COLO668 (cell line): ENCODE data around the gene CCDC57.
"Not testable (repeated sequence)": the region's sequence is repeated elsewhere in the genome, so short reads cannot be mapped to it uniquely, and the experiment has no call there.

Experiments used
- DNase-seq: peaks from one replicate; lab custom pipeline; 2025; ENCODE audit not compliant: unreplicated experiment; lab: John Stamatoyannopoulos, UW

The CCDC57 gene, protein sequence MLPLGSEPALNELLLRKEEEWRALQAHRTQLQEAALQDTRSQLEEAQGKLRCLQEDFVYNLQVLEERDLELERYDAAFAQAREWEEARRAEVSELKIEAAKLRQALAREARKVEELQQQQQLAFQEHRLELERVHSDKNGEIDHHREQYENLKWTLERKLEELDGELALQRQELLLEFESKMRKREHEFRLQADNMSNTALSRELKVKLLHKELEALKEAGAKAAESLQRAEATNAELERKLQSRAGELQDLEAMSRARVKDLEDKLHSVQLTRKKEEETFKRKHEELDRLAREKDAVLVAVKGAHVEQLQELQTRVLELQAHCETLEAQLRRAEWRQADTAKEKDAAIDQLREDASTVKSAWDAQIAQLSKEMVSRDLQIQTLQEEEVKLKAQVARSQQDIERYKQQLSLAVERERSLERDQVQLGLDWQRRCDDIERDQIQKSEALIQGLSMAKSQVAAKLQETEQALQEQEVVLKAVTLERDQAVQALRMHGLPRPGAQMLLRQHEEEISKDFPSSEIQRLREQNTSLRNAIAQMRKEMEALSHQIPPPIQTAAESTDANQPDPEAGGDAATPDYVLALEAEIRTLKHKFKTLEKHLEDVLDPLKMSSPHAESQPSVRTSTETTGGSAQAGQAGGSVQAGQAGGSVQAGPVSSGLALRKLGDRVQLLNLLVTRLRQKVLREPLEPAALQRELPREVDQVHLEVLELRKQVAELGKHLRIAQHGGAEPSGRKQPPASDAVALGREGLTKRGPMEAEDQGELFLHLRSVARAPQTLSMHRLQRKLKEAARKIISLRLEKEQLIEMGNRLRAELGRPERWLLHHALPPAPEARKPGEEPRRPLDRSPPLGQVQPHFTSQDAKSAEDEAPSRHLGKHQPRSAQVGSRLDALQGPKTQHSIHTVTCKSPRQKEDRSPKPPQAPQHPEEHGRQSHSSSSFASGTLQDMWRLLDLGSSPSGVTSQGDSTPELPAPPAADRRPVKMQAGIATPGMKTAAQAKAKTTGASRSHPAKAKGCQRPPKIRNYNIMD

DNA sequence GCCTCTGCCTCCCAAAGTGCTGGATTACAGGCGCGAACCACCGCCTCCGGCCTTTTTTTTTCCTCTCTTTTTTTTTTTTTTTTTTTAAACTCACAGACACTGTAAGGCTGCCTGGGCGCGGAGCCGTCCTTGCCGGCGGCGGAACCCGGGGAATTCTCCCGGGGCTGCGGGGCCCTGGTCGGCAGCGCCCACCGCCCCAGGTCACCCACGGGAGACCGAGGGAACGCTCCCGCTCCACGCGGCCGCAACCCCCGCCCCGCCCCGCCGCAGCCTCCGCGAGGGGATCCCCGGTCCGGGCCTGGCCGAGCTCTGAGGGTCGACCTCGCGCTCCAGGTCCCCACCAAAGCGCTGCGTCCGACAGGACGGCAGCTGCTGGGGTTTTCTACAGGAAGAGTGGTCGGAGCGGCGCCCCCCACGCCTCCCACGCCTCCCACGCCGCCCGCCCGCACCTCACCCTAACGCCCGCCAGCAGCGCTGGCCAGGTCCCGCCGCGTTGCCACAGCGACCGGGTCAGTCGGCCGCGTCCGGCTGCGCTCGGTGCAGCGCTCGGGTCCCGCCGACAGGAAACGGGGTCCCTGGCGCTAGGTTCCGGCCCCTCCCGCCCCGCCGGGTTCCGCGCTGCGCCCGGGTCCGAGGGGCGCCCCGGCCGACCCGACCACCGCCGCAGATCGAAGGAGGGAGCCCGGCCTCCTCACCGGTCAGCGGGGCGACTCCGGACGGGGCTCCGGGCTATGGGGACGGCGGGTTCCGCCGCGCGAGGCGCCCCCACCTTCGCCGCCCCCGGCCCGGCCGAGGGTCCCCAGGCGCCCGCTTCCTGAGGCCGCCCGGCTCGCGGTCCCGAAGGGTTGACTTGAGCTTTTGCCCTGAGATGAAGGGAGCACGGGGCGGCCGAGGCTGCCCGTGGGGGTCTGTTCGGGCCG is at the start of gene CCDC57:
Gene CCDC57, minus strand, starts transcription at position 512 of the 920 bp plus-strand sequence. CDS start 10,898 bp downstream, outside the sequence.
- DNase-seq = peak; percentile 85

DNA sequence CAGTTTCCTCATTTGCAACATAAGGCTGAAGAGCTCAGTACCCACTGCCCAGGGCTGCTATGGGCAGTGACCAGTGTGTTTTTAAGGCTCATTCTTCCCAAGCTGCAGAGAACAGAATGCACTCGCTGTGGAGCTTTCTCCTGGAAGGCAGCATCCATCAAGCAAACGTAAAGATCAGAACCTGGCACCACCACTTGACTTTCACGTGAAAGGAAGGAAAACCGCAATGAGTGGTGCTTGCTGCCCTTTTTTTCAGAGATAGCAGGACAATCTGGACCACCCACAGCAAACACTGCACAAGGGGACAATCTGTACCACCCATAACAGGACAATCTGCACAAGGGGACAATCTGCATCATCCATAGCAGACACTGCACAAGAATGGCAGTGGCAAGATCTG is 49.7 kb upstream of the CCDC57 start:
- no peak for DNase-seq

DNA sequence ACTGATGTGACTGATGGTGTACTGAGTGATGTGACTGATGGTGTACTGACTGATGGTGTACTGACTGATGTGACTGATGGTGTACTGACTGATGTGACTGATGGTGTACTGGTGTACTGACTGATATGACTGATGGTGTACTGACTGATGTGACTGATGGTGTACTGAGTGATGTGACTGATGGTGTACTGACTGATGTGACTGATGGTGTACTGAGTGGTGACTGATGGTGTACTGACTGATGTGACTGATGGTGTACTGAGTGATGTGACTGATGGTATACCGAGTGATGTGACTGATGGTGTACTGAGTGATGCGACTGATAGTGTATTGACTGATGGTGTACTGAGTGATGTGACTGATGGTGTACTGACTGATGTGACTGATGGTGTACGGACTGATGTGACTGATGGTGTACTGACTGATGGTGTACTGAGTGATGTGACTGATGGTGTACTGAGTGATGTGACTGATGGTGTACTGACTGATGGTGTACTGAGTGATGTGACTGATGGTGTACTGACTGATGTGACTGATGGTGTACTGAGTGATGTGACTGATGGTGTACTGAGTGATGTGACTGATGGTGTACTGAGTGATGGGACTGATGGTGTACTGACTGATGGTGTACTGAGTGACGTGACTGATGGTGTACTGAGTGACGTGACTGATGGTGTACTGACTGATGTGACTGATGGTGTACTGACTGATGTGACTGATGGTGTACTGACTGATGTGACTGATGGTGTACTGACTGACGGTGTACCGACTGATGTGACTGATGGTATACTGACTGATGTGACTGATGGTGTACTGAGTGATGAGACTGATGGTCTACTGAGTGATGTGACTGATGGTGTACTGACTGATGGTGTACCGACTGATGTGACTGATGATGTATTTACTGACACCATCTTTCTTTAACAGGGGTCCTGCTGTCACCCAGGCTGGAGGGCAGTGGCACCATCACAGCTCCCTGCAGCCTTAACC is 47.6 kb upstream of the CCDC57 start:
- not testable (repeated sequence) for DNase-seq

DNA sequence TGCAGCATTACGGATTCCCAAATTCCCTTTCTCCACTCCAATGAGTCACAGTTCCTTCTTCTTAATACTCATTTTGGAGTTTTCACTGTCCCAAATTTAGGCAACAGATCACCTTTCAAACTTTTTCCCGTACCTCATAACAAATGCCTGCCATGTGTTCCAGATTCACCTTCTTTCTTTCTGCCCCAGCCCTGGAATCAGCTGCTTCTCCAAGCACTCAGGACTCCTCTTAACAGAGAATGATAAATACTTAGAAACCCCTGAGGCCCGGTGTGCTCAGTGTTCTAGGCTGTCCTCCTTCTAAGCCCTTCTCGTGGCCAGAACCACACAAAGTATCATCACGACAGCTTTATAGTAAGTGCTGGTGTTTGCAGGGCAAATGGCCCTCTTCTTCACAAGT is 45.9 kb upstream of the CCDC57 start:
- DNase-seq = no peak

DNA sequence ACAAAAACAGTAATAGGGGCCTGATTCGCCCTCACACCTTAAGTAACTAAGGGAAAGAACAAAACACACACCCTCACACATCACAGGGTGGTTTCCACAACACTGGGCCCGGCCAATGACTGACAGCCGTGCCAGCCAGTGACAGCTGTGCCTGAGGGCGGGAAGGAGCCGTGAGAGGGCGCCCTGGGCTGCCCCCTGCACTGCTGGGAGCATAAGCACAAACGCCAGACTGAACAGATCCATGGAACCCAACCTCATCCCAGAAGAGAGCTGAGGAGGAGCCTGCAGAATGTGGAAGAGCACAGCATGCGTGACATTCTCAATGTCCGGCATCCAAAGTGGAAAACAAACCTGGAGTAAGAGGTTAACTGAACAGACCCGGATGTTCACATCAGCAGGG is 44.8 kb upstream of the CCDC57 start:
- DNase-seq = peak; percentile 3

DNA sequence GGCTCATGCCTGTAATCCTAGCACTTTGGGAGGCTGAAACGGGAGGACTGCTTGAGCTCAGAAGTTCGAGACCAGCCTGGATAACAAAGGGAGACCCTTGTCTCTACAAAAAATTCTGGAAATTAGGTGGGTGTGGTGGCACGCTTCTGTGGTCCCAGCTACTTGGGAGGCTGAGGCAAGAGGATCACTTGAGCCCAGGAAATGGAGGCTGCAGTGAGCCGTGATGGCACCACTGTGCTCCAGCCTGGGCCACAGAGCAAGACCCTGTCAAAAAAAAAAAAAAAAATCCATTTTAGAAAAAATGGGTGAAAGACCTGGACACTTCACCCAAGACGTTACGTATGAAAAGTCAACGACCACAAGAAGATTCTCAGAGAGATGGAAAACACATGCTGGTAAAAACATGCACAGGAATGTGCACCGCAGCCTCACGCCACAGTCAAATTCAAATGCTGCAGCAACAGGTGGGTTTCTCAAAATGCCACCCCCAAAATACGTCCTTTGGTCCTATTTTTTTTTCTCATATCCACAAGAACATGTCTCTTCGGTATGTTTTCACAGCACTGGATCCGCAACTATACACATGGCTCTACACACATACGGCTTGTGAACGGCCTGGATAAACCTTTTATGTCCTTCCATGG is 43.7 kb upstream of the CCDC57 start:
- DNase-seq = no peak

DNA sequence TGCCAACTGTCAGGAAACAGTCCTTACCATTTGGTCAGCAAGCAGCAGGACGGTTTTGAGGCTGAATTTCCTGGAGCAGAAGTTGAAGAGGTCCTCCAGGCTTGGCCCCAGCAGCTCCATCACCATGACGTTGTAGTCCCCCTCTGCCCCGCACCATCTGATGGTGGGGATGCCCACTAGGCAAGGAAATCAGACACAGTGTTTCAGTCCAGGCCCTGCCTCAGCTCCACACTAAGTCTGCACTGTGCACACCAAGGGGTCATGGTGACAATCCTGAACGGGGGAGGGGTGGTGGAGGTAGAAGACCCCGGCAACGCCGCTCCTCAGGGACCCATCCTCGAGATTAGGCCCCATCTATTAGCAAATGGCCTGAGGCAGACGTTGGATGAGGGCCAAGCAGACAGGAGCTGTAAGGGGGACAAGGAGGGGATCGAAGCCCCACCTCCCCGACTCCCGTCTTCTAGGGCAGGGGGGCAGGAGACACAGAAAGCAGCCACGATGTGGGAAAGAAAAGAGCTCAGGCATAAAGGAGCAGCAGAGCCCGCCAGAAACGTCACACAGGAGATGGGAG is 42.8 kb upstream of the CCDC57 start:
- DNase-seq = no peak

DNA sequence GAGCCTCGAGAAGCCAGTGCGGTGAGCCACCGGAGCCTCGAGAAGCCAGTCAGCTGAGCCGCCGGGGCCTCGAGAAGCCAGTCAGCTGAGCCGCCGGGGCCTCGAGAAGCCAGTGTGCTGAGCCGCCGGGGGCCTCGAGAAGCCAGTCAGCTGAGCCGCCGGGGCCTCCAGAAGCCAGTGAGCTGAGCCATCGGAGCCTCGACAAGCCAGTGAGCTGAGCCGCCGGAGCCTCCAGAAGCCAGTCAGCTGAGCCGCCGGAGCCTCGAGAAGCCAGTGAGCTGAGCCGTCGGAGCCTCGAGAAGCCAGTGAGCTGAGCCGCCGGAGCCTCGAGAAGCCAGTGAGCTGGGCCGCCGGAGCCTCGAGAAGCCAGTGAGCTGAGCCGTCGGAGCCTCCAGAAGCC is 42.1 kb upstream of the CCDC57 start:
- DNase-seq = not testable (repeated sequence)

DNA sequence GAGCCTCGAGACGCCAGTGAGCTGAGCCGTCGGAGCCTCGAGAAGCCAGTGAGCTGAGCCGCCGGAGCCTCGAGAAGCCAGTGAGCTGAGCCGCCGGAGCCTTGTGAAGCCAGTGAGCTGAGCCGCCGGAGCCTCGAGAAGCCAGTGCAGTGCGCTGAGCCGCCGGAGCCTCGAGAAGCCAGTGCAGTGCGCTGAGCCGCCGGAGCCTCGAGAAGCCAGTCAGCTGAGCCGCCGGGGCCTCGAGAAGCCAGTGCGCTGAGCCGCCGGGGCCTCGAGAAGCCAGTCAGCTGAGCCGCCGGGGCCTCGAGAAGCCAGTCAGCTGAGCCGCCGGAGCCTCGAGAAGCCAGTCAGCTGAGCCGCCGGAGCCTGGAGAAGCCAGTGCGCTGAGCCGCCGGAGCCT is 41.5 kb upstream of the CCDC57 start:
- DNase-seq = not testable (repeated sequence)

DNA sequence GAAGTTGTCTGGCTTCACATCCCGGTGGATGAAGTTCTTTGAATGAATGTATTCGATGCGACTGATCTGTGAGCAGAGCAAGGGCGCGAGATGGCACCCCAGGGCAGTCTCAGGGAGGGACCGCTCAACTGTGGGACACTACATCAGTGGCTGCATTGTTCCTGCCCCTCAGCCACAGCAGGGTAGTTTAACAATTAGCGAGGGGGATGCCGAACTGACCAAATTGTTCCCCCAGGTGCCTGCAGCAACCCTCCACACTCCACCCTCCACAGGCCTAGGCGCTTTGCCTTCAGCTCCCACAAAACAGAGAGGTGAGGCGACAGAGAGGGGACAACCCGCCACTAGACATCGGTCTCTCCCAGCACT is 40.5 kb upstream of the CCDC57 start:
- DNase-seq = no peak

DNA sequence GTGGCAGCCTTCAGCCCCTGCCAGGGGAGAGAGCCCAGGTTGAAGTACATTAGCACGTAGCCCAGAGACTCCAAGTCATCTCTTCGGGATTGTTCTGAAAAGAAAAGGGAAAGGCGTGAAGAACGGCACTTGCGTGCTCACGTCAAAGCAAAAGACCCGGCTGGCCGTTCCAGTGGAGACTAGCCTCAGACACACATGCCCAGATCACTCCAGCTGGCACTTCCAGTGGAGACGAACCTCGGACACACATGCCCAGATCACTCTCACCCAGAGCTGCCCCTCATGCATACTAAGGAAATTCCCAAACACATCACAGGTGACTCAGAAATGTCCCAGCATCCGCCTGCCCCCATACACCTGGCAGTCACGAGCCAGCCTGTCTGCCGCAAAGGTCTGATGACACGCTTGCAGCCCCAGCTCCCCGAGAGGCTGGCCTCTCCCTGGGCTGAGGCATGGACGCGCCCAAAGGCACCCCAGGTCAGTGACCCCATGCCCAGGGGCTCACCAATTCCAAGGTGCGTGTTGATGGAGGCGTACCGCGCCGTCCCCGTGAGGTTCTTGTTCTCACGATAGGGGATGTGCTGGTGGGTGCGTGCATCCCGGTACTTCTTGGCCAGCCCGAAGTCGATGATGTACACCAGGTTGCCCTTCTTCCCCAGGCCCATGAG is 40.0 kb upstream of the CCDC57 start:
- no peak for DNase-seq

DNA sequence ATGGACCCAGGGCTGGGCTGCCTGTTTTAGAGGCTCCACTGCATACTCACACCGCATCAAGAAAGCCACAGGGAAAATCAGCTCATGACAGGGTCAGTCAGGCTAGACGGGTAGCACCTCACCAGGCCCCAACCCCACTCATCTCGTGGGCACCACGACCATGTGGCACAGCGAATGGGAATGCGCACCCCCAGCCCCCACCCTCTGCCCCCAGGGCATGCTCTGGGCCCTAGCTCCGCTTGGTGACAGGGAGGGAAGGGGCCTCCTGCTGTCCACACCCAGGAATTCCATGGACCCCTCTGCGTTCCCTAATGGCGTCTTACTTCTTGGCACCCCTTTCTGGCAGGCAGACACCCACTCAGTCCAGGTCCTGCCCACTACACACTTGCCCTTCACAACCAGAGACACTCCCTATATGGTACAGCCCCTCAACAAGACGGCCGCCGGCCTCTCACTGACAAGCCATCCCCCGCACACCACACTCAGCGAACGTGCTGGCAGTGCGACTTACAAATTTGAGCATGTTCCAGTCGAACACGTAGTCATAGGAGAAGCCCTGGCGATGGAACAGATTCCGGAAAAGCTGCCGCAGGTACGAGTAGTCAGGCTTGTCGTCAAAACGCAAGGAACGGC is 38.3 kb upstream of the CCDC57 start:
- no peak for DNase-seq

DNA sequence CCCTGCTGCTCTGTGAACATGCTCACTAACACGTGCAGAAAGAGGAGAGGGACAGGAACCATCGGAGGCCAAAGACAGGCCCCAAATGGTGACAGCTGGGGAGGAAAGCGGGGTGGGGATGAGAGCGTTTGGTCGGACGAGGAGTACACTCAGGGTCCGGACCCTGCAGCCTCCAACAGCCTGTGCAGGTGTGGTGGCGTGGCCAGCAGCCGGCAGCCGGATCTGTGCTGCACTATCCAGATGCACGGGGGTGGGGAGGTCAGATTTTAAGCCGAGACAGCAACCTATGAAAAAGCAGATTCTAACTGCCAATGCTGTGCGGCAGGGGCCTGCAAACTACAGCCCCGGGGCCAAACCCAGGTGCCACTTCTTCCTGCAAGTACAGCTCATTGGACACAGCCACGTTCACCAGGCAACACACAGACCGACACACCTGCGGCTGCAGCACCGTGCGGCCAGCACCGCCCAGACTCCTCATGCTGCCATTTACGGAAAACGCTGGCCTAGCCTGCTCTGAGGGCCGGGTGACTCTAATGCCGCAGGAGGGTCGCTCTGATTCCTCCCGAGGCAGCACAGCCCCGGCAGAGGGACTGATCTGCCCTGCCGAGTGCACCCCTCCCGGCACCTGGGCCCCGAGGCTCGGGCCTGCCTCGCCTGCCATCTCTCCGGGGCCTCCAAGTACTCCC is 37.4 kb upstream of the CCDC57 start:
- no peak for DNase-seq

DNA sequence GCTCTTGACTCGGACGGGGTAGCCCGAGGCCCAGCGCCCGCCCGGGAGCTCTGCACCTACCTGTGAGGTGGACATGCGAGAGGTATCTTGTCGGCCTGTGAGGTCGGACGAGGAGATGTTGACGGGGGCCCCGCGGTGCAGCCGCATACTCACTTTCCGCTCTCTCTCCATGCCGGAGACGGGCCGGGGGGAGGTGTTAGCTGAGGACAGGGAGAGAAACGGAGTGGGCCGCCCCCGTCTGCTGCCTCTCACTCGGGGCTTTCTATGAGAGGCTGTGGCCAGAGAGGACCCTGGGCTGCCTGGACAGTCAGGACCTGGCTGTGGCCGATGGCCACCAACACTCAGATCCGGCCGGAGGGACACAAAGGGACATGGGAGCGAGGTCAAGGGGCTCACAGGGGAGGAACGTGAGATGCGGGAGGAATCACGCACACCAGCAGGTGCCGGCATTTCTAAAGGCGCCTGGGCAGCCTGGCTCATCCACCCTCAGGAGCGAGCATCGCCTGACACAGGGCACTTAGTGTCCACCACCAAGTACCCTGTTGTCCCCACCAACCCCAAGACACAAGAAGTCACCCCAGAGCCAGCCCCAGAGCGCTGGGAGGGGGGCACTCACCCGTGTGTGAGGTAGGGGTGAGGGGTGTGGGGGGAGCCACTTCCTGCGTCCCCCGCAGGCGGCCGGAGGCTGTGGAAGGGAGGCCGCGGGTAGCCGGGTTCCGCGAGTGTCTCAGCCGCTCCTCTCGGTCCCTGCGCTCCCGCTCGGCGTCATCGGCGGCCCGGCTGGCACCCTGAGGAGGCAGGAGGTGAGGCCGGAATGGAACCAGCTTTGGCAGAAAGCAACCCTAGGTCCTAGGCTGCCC is 36.4 kb upstream of the CCDC57 start:
- DNase-seq = no peak

DNA sequence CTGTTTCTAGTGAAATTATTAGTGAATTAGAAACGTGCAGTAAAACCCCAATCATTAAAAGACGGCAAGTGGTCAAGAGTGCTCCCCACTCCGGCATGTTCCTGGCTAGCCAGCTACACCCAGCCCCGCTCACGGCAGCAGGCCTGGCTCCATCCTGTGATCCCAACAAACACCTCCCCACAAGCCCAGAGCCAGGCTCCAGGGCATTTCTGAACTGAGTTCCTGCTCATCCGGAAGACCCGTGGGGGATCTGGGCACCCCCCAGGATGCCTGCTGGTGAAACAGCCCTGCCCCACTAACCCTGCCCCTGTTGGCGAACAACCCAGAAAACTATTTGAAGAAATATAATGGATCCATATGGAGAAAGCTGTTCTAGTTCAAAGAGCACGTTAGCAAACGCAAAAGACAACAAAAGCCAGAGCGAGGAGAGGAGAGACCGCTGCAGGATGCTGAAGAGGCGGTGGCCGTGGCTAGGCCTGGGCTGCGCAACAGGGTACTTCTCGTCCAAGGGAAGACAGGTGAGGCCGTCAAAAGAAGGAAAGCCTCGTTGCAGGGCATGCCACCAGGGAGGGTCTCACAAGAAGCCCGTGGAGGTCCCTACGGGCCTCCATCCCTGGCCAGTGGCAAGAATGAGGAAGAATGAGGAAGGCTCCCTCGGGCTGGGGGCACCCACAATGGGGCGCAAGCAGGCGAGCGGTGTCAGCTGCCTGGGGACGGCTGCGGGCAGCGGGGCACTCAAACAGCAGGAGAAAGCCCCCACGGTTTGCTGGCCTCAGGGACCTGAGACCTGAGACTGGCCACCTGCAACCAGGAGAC is 35.4 kb upstream of the CCDC57 start:
- no peak for DNase-seq
